Measurements from ENCODE around the gene TRIM22.
"Not testable (repeated sequence)": the region's sequence is repeated elsewhere in the genome, so short reads cannot be mapped to it uniquely, and the experiment has no call there.

The TRIM22 gene

DNA sequence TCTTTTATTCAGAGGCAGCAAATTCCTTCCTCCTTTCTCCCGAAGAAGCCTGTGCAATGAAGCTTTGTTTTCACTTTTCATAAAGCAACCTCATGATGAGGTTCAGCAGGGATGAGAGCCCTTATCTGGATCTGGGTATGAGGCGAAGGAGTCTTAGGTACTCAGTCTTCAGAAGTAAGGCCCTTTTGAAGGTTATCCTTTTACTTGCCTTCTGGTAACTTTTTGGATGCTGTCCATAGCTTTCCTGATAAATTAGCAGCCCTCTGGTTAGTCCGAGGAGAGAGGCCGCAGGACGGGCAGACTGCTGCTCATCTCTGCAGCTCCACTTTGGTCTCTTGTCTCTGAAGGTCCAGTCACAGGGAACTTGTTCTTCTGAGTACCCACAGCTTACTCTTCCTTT, 1.1 kb downstream of the TRIM22 start:
- DNase-seq (ENCODE audit: low spot score) (no peak), FAIRE-seq (no peak)

DNA sequence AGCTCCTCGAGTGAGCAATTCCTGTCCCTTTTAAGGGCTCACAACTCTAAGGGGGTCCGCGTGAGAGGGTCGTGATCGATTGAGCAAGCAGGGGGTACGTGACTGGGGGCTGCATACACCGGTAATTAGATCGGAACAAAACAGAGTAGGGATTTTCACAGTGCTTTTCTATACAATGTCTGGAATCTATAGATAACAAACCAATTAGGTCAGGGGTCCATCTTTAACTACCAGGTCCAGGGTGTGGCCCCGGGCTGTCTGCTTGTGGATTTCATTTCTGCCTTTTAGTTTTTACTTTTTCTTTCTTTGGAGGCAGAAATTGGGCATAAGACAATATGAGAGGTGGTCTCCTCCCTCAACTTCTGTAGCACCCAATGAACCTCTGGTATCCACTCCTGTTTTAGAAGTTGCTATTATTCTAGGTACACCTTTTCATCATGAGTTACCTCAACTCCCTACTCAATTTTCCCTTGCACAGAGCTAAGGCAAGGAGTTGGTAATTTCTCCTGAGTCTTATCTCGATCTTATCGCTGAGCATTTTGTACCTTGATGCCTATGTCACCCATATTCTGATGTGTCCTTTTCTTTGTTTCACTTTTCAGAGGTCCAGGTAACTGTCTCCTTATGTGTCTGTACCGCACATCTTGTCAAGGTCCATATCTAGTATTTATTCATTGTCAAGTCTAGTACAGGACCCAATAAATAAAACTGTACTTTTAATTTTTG, 1.8 kb downstream of the TRIM22 start:
- DNase-seq (ENCODE audit: low spot score); FAIRE-seq: not testable (repeated sequence)

DNA sequence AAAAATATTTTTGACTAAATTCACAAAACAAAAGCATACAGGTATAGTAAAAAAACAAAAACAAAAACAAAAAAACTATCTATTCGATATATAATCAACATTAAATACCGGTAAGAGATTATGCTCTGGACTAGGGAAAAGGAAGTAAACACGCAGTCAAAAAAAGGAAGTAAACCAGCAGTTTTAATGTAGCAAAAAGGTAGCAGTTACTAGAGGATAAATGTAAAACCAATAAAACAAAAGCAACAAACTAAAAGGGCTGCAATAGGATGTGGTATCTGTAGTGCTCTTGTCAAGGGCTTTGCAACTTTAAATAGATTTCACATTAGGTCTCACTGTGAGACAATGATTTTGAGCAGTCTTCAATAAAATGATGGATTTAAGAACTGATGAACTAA, 2.4 kb downstream of the TRIM22 start:
- no peak for DNase-seq (ENCODE audit: low spot score)
- no peak for FAIRE-seq

DNA sequence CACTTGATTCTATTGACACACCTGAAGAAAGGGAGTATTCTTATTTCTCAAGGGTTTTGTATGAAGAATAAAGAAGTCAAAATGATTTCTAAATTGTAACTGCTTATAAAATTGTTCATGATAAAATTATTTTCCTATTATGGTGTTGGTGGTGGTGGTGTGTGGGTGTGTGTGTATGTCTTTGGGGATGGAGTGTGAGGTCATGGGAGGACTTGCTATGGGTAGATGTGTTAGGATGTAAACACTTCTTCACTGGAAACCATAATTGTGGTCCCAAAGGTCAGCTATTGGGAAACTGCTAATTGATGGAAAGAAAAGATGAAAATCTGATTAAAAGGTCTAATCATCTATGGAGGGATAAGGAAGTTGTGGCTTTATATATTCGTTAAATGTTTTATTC, 5.1 kb downstream of the TRIM22 start:
- DNase-seq (ENCODE audit: low spot score), result no peak
- FAIRE-seq, result no peak

DNA sequence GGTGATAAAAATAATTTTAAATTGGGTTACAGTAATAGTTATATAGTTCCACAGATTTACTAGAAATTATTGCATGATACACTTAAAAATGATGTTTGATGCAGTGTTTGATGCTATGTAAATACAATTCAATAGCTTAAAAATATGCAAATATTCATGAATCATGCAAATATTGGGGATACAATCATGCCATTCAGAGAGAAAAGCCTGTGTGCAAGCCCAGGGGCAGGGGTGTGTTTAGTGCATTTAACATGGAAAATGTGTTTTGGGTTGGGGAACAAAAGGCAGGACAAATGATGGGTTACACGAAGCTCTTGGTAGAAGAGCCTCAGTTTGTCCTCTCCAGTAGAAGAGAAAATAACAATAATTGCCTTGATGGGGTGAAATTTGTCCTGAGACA, 6.0 kb downstream of the TRIM22 start:
- no peak for DNase-seq (ENCODE audit: low spot score)
- no peak for FAIRE-seq

DNA sequence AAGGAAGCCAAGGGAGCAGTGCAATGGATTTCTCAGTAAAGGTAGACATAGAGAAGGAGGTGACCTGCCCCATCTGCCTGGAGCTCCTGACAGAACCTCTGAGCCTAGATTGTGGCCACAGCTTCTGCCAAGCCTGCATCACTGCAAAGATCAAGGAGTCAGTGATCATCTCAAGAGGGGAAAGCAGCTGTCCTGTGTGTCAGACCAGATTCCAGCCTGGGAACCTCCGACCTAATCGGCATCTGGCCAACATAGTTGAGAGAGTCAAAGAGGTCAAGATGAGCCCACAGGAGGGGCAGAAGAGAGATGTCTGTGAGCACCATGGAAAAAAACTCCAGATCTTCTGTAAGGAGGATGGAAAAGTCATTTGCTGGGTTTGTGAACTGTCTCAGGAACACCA, 6.6 kb downstream of the TRIM22 start:
- FAIRE-seq, result no peak
- no peak for DNase-seq (ENCODE audit: low spot score)

DNA sequence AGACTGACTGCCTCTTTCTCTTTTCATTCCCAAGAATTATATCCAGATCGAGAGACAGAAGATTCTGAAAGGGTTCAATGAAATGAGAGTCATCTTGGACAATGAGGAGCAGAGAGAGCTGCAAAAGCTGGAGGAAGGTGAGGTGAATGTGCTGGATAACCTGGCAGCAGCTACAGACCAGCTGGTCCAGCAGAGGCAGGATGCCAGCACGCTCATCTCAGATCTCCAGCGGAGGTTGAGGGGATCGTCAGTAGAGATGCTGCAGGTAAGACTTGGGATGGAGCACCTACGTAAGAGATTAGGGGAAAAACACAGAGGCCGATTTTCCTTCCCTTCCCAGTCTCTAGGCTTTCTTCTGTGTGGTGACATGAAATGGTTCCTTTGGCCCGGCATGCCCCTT, 8.7 kb downstream of the TRIM22 start:
- DNase-seq (ENCODE audit: low spot score), result no peak
- FAIRE-seq, result no peak

DNA sequence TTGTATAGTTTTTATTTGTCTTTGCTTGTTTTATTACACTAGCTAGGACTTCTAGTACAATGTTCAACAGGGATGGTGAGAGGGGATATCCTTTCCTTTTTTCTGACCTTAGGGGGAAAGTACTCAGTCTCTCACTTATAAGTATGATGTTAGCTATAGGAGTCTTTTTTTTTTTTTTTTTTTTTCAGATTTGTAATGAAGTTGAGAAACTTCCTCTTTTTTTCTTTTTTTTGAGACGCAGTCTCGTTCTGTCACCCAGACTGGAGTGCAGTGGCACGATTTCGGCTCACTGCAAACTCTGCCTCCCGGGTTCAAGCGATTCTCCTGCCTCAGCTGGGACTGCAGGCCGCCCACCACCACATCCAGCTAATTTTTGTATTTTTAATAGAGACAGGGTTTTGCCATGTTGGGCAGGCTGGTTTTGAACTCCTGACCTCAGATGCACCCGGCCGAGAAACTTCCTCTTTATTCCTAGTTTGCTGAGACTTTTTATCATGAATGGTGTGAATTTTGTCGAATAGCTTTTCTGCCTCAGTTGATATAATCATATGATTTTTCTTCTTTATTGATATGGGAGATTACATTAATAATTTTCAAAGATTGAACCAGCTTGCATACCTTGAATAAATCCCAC, 10.9 kb downstream of the TRIM22 start:
- no peak for FAIRE-seq
- no peak for DNase-seq (ENCODE audit: low spot score)

DNA sequence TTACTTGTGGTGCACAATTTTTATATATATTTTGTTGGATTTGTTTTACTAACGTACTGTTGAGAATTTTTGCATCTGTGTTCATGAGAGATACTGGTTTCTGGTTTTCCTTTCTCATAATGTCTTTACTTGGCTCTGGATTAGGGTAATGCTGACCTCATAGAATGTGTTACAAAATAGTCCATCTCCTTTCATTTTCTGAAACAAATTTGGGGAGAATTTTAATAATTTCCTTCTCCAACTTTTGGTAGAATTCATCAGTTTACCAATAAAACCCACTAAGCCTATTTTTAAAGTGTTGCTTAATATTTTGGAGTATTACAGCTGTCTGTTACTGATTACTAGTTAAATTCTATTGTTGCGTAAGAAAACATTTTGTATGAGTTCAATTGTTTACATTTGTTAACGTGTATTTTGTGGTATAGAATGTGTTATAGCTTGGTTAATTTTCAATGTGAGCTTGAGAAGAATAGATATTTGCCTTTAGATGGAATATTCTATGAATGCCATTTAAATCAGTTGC, 11.5 kb downstream of the TRIM22 start:
- FAIRE-seq (no peak), DNase-seq (ENCODE audit: low spot score) (no peak)

DNA sequence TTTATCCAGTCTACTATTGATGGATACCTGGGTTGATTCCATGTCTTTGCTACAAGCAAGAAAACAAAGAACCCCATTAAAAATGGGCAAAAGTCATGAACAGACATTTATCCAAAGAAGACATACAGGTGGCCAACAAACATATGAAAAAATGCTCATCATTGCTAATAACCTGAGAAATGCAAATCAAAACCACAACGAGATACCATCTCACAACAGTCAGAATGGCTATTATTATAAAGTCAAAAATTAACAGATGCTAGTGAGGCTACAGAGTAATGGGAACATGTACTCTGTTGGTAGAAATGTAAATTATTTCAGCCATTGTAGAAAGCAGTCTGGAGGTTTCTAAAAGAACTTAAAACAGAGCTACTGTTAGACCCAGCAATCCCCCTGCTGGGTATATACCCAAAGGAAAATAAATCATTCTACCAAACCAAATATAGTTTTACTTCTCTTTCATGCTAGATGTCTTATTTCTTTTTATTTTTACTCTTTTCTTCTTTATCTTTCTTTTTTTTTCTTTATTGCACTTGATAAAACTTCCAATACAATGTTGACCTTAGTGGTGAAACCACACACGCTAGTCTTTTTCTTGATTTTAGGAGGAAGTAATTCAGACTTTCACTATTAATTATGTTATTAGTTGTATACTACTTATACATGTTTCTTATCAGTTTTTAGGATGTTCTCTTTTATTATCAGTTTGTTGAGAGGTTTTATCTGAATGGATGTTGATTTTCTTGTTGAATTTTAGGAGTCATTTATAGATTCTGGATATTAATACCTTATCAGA, 14.3 kb downstream of the TRIM22 start:
- DNase-seq (ENCODE audit: low spot score) (no peak), FAIRE-seq (no peak)

DNA sequence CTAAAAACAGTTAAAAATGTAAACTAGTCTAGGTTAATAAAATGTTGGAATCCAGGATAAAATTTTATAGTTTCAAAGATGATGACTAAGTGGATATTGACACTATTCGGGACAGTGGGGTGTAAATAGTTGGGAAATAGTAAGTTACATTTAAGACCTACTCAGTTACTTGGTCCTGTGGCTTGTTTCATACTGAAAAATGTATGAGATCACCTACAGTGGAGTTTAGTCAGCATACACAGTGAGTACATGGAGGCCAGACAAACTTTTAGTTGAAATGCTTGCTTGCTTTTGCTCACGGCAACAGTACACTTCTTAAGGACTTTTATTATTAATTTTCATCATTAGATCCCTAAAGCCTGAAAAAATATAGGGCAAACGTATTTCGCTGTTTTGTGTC, 16.1 kb downstream of the TRIM22 start:
- no peak for FAIRE-seq
- no peak for DNase-seq (ENCODE audit: low spot score)

DNA sequence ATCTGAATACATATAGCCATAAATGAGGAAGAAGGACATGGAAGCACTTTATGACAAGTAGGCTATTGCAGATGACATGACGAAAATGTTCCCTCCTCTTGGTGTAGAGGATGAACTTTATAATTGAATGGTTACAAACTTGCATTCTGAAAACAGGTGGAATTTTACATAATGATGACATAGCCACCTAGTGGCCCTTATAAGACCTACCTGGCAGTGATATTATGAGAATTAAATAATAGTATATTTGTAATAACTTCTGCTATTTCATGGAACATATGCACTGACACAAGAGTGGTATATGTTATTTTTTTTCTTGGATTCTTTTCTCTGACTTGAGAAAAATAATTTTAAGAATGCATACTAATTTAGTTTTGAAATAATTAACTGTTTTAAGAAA, 22.9 kb downstream of the TRIM22 start:
- no peak for FAIRE-seq
- DNase-seq (ENCODE audit: low spot score), result no peak

DNA sequence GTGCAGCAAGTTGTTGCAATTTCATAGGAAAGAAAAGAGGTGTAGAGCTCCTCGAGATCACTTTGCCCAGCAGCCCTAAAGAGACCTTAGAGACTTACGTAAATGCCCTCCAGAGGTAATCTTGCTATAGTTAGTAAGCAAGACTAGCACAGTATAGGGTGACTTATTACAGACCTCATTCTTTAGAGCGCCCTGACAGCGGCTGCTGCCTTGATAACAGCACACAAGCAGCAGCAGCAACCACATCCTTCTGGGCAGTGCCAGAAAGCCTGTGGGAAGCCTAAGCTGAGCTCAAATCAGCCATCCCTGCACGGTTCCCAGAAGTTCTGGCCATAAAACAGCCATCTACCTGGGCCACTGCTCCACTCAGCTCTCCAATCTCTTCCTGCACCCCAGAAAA, 24.1 kb downstream of the TRIM22 start:
- FAIRE-seq, result no peak
- no peak for DNase-seq (ENCODE audit: low spot score)

DNA sequence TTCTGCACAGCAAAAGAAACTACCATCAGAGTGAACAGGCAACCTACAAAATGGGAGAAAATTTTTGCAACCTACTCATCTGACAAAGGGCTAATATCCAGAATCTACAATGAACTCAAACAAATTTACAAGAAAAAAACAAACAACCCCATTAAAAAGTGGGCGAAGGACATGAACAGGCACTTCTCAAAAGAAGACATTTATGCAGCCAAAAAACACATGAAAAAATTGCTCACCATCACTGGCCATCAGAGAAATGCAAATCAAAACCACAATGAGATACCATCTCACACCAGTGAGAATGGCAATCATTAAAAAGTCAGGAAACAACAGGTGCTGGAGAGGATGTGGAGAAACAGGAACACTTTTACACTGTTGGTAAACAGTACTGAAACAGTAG, 26.9 kb downstream of the TRIM22 start:
- not testable (repeated sequence) for FAIRE-seq; DNase-seq (ENCODE audit: low spot score)

DNA sequence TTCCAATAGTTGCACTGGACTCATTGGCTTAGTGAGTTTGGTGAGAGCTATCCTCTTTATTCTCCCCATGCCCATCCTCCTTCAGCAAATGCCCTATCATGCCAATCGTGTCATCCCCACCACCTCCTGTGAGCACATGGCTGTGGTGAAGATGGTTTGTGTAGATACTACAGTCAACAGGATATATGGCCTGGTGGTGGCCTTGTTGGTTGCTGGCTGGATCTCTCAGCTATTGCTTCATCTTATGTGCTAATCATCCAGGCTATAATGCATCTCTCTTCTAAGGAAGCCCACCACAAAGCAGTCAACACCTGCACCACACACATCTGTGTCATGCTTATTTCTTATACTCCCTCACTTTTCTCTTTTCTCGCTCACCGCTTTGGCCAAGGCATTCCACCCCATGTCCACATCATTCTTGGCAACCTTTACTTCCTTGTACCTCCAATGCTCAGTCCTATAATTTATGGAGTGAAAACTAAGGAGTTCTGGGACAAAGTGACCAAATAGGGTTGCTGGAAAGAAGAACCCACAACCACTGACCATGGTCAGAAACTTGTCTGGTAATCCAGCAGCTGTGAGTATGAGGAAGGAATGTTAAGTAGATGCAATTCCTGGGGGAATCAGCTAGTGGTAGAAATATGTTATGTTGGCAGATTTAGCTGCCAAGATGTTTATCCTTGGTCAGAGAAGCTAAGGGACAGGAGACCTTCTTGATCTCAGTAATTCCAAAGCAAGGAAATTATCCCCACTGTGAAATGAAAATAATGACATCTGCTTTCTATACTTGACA, 30.3 kb downstream of the TRIM22 start:
- DNase-seq (ENCODE audit: low spot score) (no peak), FAIRE-seq (no peak)

DNA sequence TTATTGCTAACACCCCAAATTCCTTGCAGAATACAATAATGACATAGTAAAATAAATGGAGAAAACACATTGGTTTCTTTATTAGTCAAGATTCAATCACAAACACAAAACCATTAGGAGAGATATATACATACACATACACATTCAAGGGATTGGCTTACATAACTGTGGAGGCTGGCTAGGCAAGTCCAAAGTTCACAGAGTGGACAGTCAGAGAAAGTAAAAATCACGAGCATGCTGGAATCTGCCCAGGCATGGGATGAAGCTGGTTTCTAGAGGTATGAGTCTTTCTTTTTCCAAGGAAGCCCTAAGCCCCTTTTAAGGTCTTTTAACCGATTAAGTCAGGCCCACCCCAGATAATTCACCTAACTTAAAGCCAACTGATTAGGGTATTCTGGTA, 33.0 kb downstream of the TRIM22 start:
- FAIRE-seq (no peak), DNase-seq (ENCODE audit: low spot score) (no peak)

DNA sequence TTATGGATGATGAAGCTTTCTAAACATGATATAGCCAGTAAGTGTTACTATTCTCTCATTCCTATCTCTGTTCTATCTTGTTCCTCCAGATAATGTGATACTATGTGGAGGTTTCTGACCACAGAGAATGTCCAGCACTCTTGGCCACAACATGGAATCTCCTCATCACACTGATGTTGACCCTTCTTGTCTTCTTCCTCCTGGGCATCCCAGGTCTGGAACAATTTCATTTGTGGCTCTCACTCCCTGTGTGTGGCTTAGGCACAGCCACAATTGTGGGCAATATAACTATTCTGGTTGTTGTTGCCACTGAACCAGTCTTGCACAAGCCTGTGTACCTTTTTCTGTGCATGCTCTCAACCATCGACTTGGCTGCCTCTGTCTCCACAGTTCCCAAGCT, 36.8 kb downstream of the TRIM22 start:
- no peak for DNase-seq (ENCODE audit: low spot score)
- FAIRE-seq, result no peak

DNA sequence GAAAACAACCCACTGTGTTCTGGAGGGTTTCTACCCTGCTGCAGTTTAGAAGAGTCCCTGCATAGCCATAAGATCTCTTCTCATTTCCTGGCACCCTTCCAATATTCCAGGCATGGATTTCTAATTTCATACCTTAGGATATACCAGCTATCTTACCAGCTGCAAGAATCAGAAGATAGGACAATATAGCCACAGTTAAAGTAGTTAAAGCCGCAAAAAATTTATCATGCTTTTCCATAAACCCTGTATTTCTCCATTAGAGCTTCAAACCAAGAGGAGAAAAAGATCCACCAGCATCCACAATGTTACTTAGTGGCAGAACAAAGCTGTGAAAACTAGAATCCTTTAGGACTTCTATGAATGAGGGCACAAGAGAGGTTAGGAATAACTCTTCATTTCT, 38.1 kb downstream of the TRIM22 start:
- no peak for FAIRE-seq
- no peak for DNase-seq (ENCODE audit: low spot score)

DNA sequence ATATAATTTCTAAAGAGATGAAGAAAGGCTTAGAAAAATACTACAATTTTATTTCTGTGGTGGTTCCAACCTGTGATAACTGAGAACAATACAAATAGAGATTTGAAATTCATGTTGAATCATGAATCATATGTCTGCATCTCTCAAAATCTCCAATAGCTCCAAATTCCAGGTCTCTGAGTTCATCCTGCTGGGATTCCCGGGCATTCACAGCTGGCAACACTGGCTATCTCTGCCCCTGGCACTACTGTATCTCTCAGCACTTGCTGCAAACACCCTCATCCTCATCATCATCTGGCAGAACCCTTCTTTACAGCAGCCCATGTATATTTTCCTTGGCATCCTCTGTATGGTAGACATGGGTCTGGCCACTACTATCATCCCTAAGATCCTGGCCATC, 46.8 kb downstream of the TRIM22 start, which contains the start of gene OR56B1:
Gene OR56B1, plus strand, starts transcription at position 53 of the 400 bp plus-strand sequence. Its CDS starts 69 bp downstream, at position 122.
- FAIRE-seq, result no peak
- DNase-seq (ENCODE audit: low spot score), result no peak

DNA sequence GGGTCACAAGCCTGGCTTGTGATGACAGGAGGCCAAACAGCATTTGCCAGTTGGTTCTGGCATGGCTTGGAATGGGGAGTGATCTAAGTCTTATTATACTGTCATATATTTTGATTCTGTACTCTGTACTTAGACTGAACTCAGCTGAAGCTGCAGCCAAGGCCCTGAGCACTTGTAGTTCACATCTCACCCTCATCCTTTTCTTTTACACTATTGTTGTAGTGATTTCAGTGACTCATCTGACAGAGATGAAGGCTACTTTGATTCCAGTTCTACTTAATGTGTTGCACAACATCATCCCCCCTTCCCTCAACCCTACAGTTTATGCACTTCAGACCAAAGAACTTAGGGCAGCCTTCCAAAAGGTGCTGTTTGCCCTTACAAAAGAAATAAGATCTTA, 47.5 kb downstream of the TRIM22 start:
- DNase-seq (ENCODE audit: low spot score) (no peak), FAIRE-seq (no peak)

DNA sequence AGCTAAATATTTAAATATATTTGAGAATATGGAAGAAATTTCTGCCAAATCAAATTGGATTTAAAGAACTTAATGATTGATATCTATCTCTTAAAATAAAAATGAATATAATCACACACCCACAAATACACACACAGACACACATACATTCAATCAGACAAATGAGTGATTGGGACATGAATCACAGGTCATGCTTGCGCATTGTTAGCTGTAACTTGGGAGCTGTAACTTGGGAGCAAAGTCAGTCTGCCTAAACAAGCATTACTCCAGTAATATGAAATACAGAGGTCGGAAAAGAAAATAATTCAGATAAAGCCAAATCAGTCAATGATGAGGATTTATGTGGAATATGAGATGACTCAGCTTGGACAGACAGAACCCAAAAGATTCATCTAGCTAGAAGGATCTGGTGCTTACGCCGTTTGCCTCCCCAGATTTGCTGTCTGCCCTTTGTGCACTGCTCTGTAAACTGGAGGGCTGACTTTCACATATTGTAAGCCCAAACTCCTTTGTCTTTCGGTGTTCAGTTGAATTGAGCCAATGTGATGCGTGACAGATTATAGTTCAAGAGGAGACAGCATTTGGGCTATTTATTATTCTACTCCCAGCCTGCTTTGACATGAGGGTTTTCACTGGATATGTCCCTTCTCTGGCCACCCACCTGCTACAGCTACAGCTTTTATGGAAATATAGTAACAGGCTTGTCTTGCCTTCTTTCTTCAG, 48.2 kb downstream of the TRIM22 start:
- DNase-seq (ENCODE audit: low spot score) (no peak), FAIRE-seq (no peak)
